Measurements from ENCODE around the gene KAZN.

DNA sequence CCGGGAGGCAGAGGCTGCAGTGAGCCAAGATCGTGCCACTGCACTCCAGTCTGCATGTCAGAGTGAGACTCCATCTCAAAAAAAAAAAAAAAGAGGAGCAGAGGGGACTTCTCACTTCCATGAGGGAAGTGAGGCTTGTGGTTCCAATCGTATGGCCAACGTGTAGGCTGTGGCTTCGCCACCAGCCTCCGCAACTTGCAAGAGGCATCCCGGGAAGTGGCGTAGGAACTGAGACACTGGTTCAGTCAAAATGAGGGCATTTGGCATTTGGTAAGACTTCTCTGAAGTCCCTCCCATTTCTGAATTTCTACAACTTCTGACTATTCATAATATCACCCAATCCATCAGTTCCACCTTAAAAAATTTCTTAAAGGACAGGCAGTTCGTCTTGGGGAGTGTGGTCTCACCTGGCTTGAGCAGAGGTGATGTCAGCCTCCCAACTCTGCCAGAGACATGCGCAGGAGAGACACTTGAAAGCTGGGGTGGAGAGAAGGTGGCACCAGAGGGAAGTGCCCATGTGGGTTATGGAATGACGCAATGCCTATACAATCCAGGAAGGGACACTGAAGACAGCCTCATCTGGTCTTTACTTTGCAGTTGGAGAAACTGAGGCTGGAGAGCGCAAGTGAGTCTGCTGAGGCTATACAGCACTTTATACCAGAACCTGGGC, 17.2 kb downstream of the KAZN start:
- TF ChIP-seq, protein P1, sequence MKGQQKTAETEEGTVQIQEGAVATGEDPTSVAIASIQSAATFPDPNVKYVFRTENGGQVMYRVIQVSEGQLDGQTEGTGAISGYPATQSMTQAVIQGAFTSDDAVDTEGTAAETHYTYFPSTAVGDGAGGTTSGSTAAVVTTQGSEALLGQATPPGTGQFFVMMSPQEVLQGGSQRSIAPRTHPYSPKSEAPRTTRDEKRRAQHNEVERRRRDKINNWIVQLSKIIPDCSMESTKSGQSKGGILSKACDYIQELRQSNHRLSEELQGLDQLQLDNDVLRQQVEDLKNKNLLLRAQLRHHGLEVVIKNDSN (IDR thresholded peaks at IDR 0.05): no peak
- no peak for TF ChIP-seq YY1 (IDR thresholded peaks at IDR 0.05; ENCODE audit: low read depth)
